ENCODE results near the gene SLX4. TPM values are rescaled to one million over a fixed set of nuclear protein-coding genes. Genes with fewer than 3 reads are reported as not detected.

The SLX4 gene
- total RNA-seq, 1 experiment from 2014 or later: 15.5 TPM

GRCh38 chr16:3575491-3575890, 35.9 kb downstream of the SLX4 start:
- TF ChIP-seq CTCF (IDR thresholded peaks at IDR 0.05) (no peak), REST (IDR thresholded peaks at IDR 0.05; ENCODE audit: insufficient read depth in 1 of 2, low read depth in 2 of 2, low read length in 1 of 2) (no peak), POLR2AphosphoS5 (IDR thresholded peaks at IDR 0.05; ENCODE audit: low read depth, low read length) (no peak), TCF7L2 (IDR thresholded peaks at IDR 0.05; ENCODE audit: low read depth, low read length) (no peak), SIN3A (IDR thresholded peaks at IDR 0.05; ENCODE audit: borderline replicate concordance, insufficient read depth, low read depth, low read length) (no peak)
- no peak for ATAC-seq
- Histone ChIP-seq H3K4me1 (ENCODE audit: control insufficient read depth, insufficient read depth, low read length) (no peaks in the 10 kb centered on the region), H3K27ac (ENCODE audit: low read length) (no peak overlapping the region), H3K27me3 (ENCODE audit: control insufficient read depth, insufficient read depth, low read length) (no peaks in the 10 kb centered on the region), H3K9me3 (ENCODE audit: control insufficient read depth, insufficient read depth, low read depth, low read length) (no peaks in the 10 kb centered on the region; the same call in 1 of the 2 replicates), H3K4me3 (ENCODE audit: low read depth in 2 of 2, low read length in 2 of 2) (no peak overlapping the region), H3K36me3 (ENCODE audit: control insufficient read depth, insufficient read depth, low read length) (no peaks in the 10 kb centered on the region)
- in situ Hi-C loops (cut with HindIII; ENCODE audit: low pct_unique_long_range_greater_than_20kb, low sequenced_read_pairs) (no loop called here), intact Hi-C loops (cut with micrococcal nuclease; ENCODE audit: unreplicated experiment) (no loop called here)
- ChIA-PET CTCF (no interaction called here), POLR2A (no interaction called here)
- DNase-seq (ENCODE audit: low read depth, low spot score): no peak
- BruUV-seq (replicated peaks): no TSS peak

GRCh38 chr16:3574195-3574594, 37.2 kb downstream of the SLX4 start:
- BruUV-seq (replicated peaks): no TSS peak
- Histone ChIP-seq H3K36me3 (ENCODE audit: control insufficient read depth, insufficient read depth, low read length) (no peaks in the 10 kb centered on the region), H3K9me3 (ENCODE audit: control insufficient read depth, insufficient read depth, low read depth, low read length) (peaks cover 4% of the 10 kb centered on the region; the same call in 1 of the 2 replicates), H3K4me1 (ENCODE audit: control insufficient read depth, insufficient read depth, low read length) (no peaks in the 10 kb centered on the region), H3K27me3 (ENCODE audit: control insufficient read depth, insufficient read depth, low read length) (no peaks in the 10 kb centered on the region), H3K27ac (ENCODE audit: low read length) (no peak overlapping the region), H3K4me3 (ENCODE audit: low read depth in 2 of 2, low read length in 2 of 2) (no peak overlapping the region)
- CTCF ChIA-PET: no interaction called here
- POLR2A ChIA-PET: no interaction called here
- no peak for ATAC-seq
- no peak for DNase-seq (ENCODE audit: low read depth, low spot score)
- in situ Hi-C loops (cut with HindIII; ENCODE audit: low pct_unique_long_range_greater_than_20kb, low sequenced_read_pairs): no loop called here
- intact Hi-C loops (cut with micrococcal nuclease; ENCODE audit: unreplicated experiment): no loop called here
- TF ChIP-seq POLR2AphosphoS5 (IDR thresholded peaks at IDR 0.05; ENCODE audit: low read depth, low read length): no peak
- TF ChIP-seq SIN3A (IDR thresholded peaks at IDR 0.05; ENCODE audit: borderline replicate concordance, insufficient read depth, low read depth, low read length): no peak
- no peak for TF ChIP-seq CTCF (IDR thresholded peaks at IDR 0.05)
